ENCODE results near the gene XCR1. TPM values are rescaled to one million over a fixed set of nuclear protein-coding genes. Genes with fewer than 3 reads are reported as not detected.
A peak's percentile ranks its signal among the peaks of the same experiment; 100 is the strongest.

XCR1 gene
- polyA plus RNA-seq, 6 donors from 2014 or later, result not detected

- Mint-ChIP-seq H3K36me3 (peaks cover 12 to 33% of the 10 kb centered on the region in 2 donors), H3K27me3 (no peaks in the 10 kb centered on the region), H3K4me3 (no peak overlapping the region), H3K9me3 (no peaks in the 10 kb centered on the region), H3K4me1 (peaks cover 0 to 8% (median 0%) of the 10 kb centered on the region in 3 donors), H3K27ac (peak overlapping the region in 2 of 6 donors; percentile 4 to 26)
- DNase-seq (no peak), ATAC-seq (ENCODE audit: low read depth in 2 of 2) (no peak)
Measured at GRCh38 chr3:45981346-45982074, 45.8 kb downstream of the XCR1 start.

GRCh38 chr3:45980819-45981218 lies 46.5 kb downstream of the XCR1 start:
- no peak for DNase-seq
- ATAC-seq (ENCODE audit: low read depth in 2 of 2), result no peak
- H3K27me3 Mint-ChIP-seq, result no peaks in the 10 kb centered on the region
- peaks cover 0 to 4% (median 0%) of the 10 kb centered on the region in 3 donors for H3K4me1 Mint-ChIP-seq
- H3K9me3 Mint-ChIP-seq, result no peaks in the 10 kb centered on the region
- peak overlapping the region in 2 of 6 donors; percentile 4 to 26 for H3K27ac Mint-ChIP-seq
- peaks cover 12 to 33% of the 10 kb centered on the region in 2 donors for H3K36me3 Mint-ChIP-seq
- no peak overlapping the region for H3K4me3 Mint-ChIP-seq

- H3K27me3 Mint-ChIP-seq, result no peaks in the 10 kb centered on the region
- DNase-seq (no peak), ATAC-seq (ENCODE audit: low read depth in 2 of 2) (no peak)
- H3K27ac Mint-ChIP-seq, result no peak overlapping the region
- no peaks in the 10 kb centered on the region for H3K9me3 Mint-ChIP-seq
- H3K36me3 Mint-ChIP-seq, result peaks cover 12 to 34% of the 10 kb centered on the region in 2 donors
- no peak overlapping the region for H3K4me3 Mint-ChIP-seq
- H3K4me1 Mint-ChIP-seq, result peaks cover 0 to 8% (median 3%) of the 10 kb centered on the region in 3 donors
Measured at GRCh38 chr3:45980229-45980813, 47.0 kb downstream of the XCR1 start.

GRCh38 chr3:45979378-45979777 lies 47.9 kb downstream of the XCR1 start:
- Mint-ChIP-seq H3K27me3 (no peaks in the 10 kb centered on the region), H3K27ac (peak overlapping the region in 1 of 6 donors; percentile 51), H3K4me1 (peaks cover 0 to 8% (median 6%) of the 10 kb centered on the region in 3 donors), H3K9me3 (no peaks in the 10 kb centered on the region), H3K4me3 (no peak overlapping the region), H3K36me3 (peaks cover 12 to 39% of the 10 kb centered on the region in 2 donors)
- ATAC-seq (ENCODE audit: low read depth in 2 of 2) (no peak), DNase-seq (no peak)

GRCh38 chr3:45978006-45978761 lies 49.1 kb downstream of the XCR1 start:
- no peak for ATAC-seq (ENCODE audit: low read depth in 2 of 2)
- Mint-ChIP-seq H3K9me3 (no peaks in the 10 kb centered on the region), H3K27ac (peak overlapping the region in 2 of 6 donors; percentile 7 to 64), H3K4me3 (no peak overlapping the region), H3K36me3 (peaks cover 12 to 39% of the 10 kb centered on the region in 2 donors), H3K27me3 (no peaks in the 10 kb centered on the region), H3K4me1 (peaks cover 0 to 8% (median 7%) of the 10 kb centered on the region in 3 donors)
- no peak for DNase-seq

GRCh38 chr3:45976191-45977091 lies 50.8 kb downstream of the XCR1 start:
- H3K27ac Mint-ChIP-seq, result peak overlapping the region in 3 of 6 donors; percentile 16 to 85 (median 58)
- peaks cover 12 to 36% of the 10 kb centered on the region in 2 donors for H3K36me3 Mint-ChIP-seq

GRCh38 chr3:45975686-45976085 lies 51.6 kb downstream of the XCR1 start:
- Mint-ChIP-seq H3K4me3 (no peak overlapping the region), H3K27me3 (no peaks in the 10 kb centered on the region), H3K4me1 (peaks cover 9 to 25% (median 16%) of the 10 kb centered on the region in 3 donors), H3K27ac (peak overlapping the region in 3 of 6 donors; percentile 58 to 85 (median 63)), H3K36me3 (peaks cover 12 to 31% of the 10 kb centered on the region in 2 donors), H3K9me3 (no peaks in the 10 kb centered on the region)
- ATAC-seq (ENCODE audit: low read depth in 2 of 2), result no peak
- no peak for DNase-seq

More at GRCh38 chr3:45976191-45977091, 50.8 kb downstream of the XCR1 start:
- Mint-ChIP-seq H3K4me3 (no peak overlapping the region), H3K27me3 (no peaks in the 10 kb centered on the region), H3K4me1 (peaks cover 9 to 24% (median 16%) of the 10 kb centered on the region in 3 donors), H3K9me3 (no peaks in the 10 kb centered on the region)
- DNase-seq, result no peak
- no peak for ATAC-seq (ENCODE audit: low read depth in 2 of 2)

- ATAC-seq (ENCODE audit: low read depth in 2 of 2) (no peak), DNase-seq (no peak)
- peak overlapping the region in 2 of 6 donors; percentile 20 to 39 for H3K27ac Mint-ChIP-seq
- H3K4me1 Mint-ChIP-seq, result peaks cover 9 to 25% (median 16%) of the 10 kb centered on the region in 3 donors
- H3K36me3 Mint-ChIP-seq, result peaks cover 12 to 31% of the 10 kb centered on the region in 2 donors
- no peak overlapping the region for H3K4me3 Mint-ChIP-seq
- no peaks in the 10 kb centered on the region for H3K27me3 Mint-ChIP-seq
- H3K9me3 Mint-ChIP-seq, result no peaks in the 10 kb centered on the region
Measured at GRCh38 chr3:45974686-45975085, 52.6 kb downstream of the XCR1 start.

GRCh38 chr3:45972534-45973402 lies 54.5 kb downstream of the XCR1 start:
- DNase-seq (no peak), ATAC-seq (ENCODE audit: low read depth in 2 of 2) (peak; percentile 51 to 65)
- Mint-ChIP-seq H3K27me3 (no peaks in the 10 kb centered on the region), H3K36me3 (peaks cover 10 to 19% of the 10 kb centered on the region in 2 donors), H3K27ac (peak overlapping the region in 4 of 6 donors; percentile 49 to 93 (median 84)), H3K4me1 (peaks cover 12 to 26% (median 14%) of the 10 kb centered on the region in 3 donors), H3K9me3 (no peaks in the 10 kb centered on the region), H3K4me3 (peak overlapping the region in 2 of 8 donors; percentile 33 to 56)

- H3K4me3 Mint-ChIP-seq, result no peak overlapping the region
- no peak for DNase-seq
- no peak for ATAC-seq (ENCODE audit: low read depth in 2 of 2)
- H3K36me3 Mint-ChIP-seq, result peaks cover 7 to 17% of the 10 kb centered on the region in 2 donors
- no peak overlapping the region for H3K27ac Mint-ChIP-seq
- H3K4me1 Mint-ChIP-seq, result peaks cover 8 to 24% (median 15%) of the 10 kb centered on the region in 3 donors
- no peaks in the 10 kb centered on the region for H3K9me3 Mint-ChIP-seq
- no peaks in the 10 kb centered on the region for H3K27me3 Mint-ChIP-seq
Measured at GRCh38 chr3:45969953-45970352, 57.3 kb downstream of the XCR1 start.

- Mint-ChIP-seq H3K9me3 (no peaks in the 10 kb centered on the region), H3K36me3 (peaks cover 8 to 17% of the 10 kb centered on the region in 2 donors), H3K27me3 (no peaks in the 10 kb centered on the region), H3K4me3 (no peak overlapping the region), H3K4me1 (peaks cover 8 to 21% (median 15%) of the 10 kb centered on the region in 3 donors), H3K27ac (no peak overlapping the region)
- DNase-seq (no peak), ATAC-seq (ENCODE audit: low read depth in 2 of 2) (no peak)
Measured at GRCh38 chr3:45969116-45969515, 58.2 kb downstream of the XCR1 start.

GRCh38 chr3:45968706-45969105 lies 58.6 kb downstream of the XCR1 start:
- peaks cover 12 to 17% of the 10 kb centered on the region in 2 donors for H3K36me3 Mint-ChIP-seq
- H3K27me3 Mint-ChIP-seq, result no peaks in the 10 kb centered on the region
- peaks cover 8 to 21% (median 15%) of the 10 kb centered on the region in 3 donors for H3K4me1 Mint-ChIP-seq
- H3K9me3 Mint-ChIP-seq, result no peaks in the 10 kb centered on the region
- ATAC-seq (ENCODE audit: low read depth in 2 of 2), result no peak
- DNase-seq, result no peak
- H3K27ac Mint-ChIP-seq, result no peak overlapping the region
- H3K4me3 Mint-ChIP-seq, result no peak overlapping the region

All from naive B cell (primary cell).